Activated effector memory CD4-positive, alpha-beta T cell treated with anti-CD3 and anti-CD28 coated beads, Interleukin-2, amount 50 U/mL, for 16 hours (primary cell): ENCODE results near the gene DTNB.

Experiments used
- DNase-seq: peaks from one replicate; pipeline ENCODE4 v3.0.0-alpha.2; 2020

DTNB gene

GRCh38 chr2:25361261-25362048 lies 311.9 kb downstream of the DTNB start:
- no peak for DNase-seq

- no peak for DNase-seq
Observed at GRCh38 chr2:25358836-25359235, 314.5 kb downstream of the DTNB start.

GRCh38 chr2:25358249-25358815 lies 315.0 kb downstream of the DTNB start:
- DNase-seq, result no peak

- no peak for DNase-seq
Observed at GRCh38 chr2:25356088-25356487, 317.3 kb downstream of the DTNB start.

- no peak for DNase-seq
Observed at GRCh38 chr2:25355270-25355669, 318.1 kb downstream of the DTNB start.

GRCh38 chr2:25354116-25354515 lies 319.3 kb downstream of the DTNB start:
- no peak for DNase-seq

- no peak for DNase-seq
Observed at GRCh38 chr2:25349397-25349796, 324.0 kb downstream of the DTNB start.

GRCh38 chr2:25347846-25348245 lies 325.5 kb downstream of the DTNB start:
- no peak for DNase-seq

- peak; percentile 75 for DNase-seq
Observed at GRCh38 chr2:25347205-25347815, 326.1 kb downstream of the DTNB start.

- DNase-seq, result no peak
Observed at GRCh38 chr2:25343187-25343825, 330.1 kb downstream of the DTNB start.

GRCh38 chr2:25342372-25343186 lies 330.8 kb downstream of the DTNB start:
- DNase-seq, result peak; percentile 93

GRCh38 chr2:25341753-25342371 lies 331.5 kb downstream of the DTNB start, which contains the start of gene DNMT3A:
DNMT3A (minus strand) TSS chr2:25341925; CDS start chr2:25313984, 27,941 bp downstream.
- DNase-seq, result peak; percentile 86

- peak; percentile 75 for DNase-seq
Observed at GRCh38 chr2:25341011-25341727, 332.2 kb downstream of the DTNB start.

- peak; percentile 71 for DNase-seq
Observed at GRCh38 chr2:25340181-25340921, 333.0 kb downstream of the DTNB start.

GRCh38 chr2:25339791-25340180 lies 333.6 kb downstream of the DTNB start:
- DNase-seq, result no peak

GRCh38 chr2:25339211-25339674 lies 334.1 kb downstream of the DTNB start:
- no peak for DNase-seq

- DNase-seq, result no peak
Observed at GRCh38 chr2:25338401-25338800, 335.0 kb downstream of the DTNB start.

GRCh38 chr2:25337891-25338290 lies 335.5 kb downstream of the DTNB start:
- DNase-seq, result no peak

GRCh38 chr2:25337276-25337675 lies 336.1 kb downstream of the DTNB start:
- DNase-seq, result no peak

- no peak for DNase-seq
Observed at GRCh38 chr2:25336383-25336841, 337.0 kb downstream of the DTNB start.

GRCh38 chr2:25335971-25336370 lies 337.4 kb downstream of the DTNB start:
- no peak for DNase-seq
